Neural cell (in vitro differentiated cells): ENCODE data around the gene LURAP1L.

Experiments
- POLR2AphosphoS5 ChIP-seq: IDR thresholded peaks from 2 replicates; pipeline ENCODE4 v1.6.1; 2012
- SMC3 ChIP-seq: fragments of 450-650 bp; conservative IDR thresholded peaks from 2 replicates; pipeline ENCODE4 v1.6.1; 2014; ENCODE audit warnings: antibody characterized with exemption, mild to moderate bottlenecking, moderate library complexity; ENCODE audit not compliant: poor library complexity
- TF ChIP-seq, protein P1 (sequence below): fragments of 450-650 bp; IDR thresholded peaks from 2 replicates; pipeline ENCODE4 v1.5.1; 2014; ENCODE audit warnings: antibody characterized with exemption, mild to moderate bottlenecking, moderate library complexity; ENCODE audit not compliant: poor library complexity, severe bottlenecking

DNA sequence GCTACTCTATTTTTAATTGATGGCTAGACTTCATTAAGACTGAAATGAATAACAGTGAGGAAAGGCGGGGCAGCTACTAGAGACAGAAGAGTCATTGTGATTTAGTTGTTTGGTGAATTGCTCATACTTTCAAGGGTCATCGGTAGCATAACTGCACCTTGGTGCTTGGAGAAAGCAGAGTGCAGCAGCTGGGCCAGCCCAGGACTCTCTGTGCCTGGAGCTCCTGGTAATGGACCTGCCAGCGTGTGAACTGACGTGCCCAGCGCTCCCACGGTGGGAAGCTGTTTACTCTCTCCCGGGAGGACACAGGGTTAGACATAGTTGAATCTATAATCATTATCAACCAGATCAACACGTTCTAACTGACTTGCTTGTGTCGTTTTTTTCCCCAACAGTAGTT is 42.9 kb downstream of the LURAP1L start:
- no peak for TF ChIP-seq POLR2AphosphoS5
- TF ChIP-seq, protein P1, sequence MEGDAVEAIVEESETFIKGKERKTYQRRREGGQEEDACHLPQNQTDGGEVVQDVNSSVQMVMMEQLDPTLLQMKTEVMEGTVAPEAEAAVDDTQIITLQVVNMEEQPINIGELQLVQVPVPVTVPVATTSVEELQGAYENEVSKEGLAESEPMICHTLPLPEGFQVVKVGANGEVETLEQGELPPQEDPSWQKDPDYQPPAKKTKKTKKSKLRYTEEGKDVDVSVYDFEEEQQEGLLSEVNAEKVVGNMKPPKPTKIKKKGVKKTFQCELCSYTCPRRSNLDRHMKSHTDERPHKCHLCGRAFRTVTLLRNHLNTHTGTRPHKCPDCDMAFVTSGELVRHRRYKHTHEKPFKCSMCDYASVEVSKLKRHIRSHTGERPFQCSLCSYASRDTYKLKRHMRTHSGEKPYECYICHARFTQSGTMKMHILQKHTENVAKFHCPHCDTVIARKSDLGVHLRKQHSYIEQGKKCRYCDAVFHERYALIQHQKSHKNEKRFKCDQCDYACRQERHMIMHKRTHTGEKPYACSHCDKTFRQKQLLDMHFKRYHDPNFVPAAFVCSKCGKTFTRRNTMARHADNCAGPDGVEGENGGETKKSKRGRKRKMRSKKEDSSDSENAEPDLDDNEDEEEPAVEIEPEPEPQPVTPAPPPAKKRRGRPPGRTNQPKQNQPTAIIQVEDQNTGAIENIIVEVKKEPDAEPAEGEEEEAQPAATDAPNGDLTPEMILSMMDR, result no peak
- TF ChIP-seq SMC3, result no peak
